ENCODE data around the gene RRP7A.
A peak's percentile ranks its signal among the peaks of the same experiment; 100 is the strongest.
"Not testable (repeated sequence)": the region's sequence is repeated elsewhere in the genome, so short reads cannot be mapped to it uniquely, and the experiment has no call there.

Gene RRP7A

DNA sequence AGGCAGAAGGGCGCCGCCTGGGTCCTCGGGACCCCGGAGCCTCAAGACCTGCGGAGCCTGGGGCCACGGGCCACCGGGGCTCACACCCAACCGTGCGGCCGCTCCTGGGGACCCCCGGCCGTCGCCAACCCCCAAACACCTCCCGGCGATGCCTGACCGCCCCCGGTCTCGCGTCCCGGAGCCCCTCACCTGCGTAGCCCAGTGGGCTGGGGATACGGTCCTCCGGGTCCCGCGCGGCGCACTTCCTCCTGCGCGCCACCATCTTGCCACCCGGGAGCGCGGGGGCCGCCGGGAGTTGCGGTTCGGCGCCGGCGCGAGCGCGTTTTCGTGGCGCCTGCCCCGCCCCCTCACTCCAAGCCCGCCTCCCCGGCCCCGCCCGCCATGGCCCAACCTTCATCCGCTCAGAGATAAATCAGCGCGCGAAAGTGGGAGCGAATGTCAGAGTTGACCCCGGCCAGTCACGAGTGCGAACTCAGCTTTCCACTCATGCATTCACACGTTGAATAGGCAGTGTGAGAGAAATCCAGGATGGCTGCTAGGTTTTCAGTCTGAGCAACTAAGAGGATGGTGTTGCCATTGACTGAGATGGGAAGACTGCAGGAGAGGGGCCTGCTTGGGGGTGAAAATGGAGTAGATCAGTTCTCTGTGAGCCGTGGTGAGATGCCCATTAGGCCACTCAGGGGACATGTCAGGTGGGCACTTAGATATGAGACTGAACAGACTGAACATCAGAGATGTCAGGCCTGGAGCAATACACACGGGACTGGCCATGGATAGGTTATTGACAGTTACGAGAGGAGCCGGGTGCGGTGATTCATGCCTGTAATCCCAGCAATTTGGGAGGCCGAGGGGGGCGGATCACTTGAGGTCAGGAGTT, at the start of gene RRP7A:
Gene RRP7A, minus strand, starts transcription at position 272 of the 877 bp plus-strand sequence. Its CDS starts 10 bp downstream, at position 262.
- peak; percentile 61 for DNase-seq

DNA sequence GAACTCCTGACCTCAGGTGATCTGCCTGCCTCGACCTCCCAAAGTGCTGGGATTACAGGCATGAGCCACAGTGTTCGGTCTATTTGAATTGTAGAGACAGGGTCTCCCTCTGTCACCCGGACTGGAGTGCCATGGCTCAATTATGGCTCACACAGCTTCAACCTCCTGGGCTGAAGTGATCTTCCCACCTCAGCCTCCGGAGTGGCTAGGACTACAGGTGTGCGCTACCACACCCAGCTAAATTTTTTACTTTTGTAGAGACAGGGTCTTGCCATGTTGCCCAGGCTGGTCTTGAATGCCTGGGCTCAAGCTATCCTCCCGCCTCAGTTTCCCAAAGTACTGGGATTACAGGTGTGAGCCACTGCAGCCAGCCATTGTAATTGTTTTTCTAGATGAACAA, 48.4 kb upstream of the RRP7A start:
- DNase-seq: not testable (repeated sequence)

GRCh38 chr22:42565956-42566355, 46.4 kb upstream of the RRP7A start:
- no peak for DNase-seq

- DNase-seq: no peak
Measured at GRCh38 chr22:42564699-42565098, 45.1 kb upstream of the RRP7A start.

DNA sequence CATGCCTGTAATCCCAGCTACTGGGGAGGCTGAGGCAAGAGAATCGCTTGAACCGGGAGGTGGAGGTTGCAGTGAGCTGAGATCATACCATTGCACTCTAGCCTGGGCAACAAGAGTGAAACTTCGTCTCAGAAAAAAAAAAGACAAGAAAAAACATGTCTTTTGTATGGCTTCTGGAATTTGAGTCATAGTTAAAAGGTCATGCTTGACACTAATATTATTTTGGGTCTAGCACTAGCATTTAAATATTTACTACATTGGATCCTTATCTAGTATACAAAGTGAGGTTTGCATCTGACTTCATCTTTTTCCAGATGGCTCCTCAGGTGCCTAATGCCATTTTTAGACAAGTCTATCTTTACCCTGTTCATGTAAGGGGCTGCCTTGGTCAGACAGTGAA, 44.3 kb upstream of the RRP7A start:
- not testable (repeated sequence) for DNase-seq

DNA sequence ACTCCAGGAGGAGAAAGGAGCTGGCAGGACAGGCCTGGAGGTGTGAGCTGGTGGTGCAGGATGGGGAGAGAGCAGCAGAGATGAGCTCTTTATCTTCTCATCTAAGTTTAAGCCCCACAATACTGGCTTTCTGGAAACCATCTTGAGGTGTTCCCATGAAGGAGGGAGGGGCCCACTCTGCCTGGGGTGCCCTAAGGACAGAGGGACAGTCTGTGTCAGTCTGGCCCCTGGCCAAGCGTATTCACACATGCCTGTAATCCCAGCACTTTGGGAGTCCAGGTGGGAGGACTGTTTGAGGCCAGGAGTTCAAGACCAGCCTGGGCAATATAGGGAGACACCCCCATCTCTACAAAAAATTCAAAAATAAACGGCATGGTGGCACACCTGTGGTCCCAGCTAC, 43.1 kb upstream of the RRP7A start:
- DNase-seq: no peak

DNA sequence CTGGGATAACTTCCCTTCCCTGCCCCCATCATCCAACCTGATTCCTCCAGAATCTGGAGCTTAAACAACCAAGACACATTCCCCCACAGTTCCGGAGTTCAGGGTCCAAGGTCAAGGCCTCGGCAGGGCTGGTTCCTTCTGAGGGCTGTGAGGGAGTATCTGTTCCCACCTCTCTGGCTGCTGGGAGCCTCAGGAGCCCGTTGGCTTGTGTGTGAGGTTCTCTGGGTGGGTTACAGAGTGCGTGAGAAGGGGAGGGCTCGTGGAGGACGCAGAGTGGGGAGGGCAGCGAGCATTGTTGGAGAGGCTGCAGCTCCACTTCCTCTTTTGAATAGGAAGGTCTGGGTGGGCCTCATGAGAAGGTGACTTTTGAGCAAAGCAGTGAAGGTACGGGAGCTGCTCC, 42.7 kb upstream of the RRP7A start:
- DNase-seq: peak; percentile 76

DNA sequence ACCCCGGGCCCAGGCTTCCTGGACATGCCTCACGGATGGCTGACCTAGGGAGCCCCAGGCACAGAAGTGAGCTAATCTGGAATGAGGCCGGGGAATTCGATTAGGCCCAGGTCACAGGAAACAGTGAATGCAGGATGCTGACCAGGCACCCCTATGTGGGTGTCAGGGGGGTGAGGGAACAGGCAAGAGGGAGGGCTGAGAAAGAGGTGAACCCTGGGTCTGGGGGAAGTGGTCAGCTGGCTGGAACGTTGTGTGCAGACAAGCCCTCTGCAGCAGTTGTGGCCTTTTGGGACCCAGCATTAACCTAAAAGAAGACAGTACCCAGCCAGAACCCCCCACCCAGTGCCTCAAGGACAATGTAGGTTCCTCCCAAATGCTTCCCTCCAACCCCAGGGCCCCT, 42.3 kb upstream of the RRP7A start:
- DNase-seq: no peak

- DNase-seq: no peak
Measured at GRCh38 chr22:42560781-42561180, 41.2 kb upstream of the RRP7A start.

- DNase-seq: no peak
Measured at GRCh38 chr22:42560381-42560780, 40.8 kb upstream of the RRP7A start.

GRCh38 chr22:42553475-42554361, 34.1 kb upstream of the RRP7A start, which contains the start of gene SERHL2:
TSS of gene SERHL2 (plus strand) at chr22:42553956. CDS start at chr22:42554021, 65 bp downstream.
- peak; percentile 56 for DNase-seq

DNA sequence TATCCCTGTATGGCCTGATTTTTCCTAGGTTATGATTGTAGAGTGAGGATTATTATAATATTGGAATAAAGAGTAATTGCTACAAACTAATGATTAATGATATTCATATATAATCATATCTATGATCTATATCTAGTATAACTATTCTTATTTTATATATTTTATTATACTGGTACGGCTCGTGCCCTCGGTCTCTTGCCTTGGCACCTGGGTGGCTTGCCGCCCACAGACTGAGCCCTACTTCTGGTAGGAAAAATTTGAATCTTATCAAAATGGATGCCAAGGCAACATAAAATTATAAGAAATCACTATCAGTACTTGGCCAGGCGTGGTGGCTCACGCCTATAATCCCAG, 32.7 kb upstream of the RRP7A start:
- DNase-seq: not testable (repeated sequence)

GRCh38 chr22:42549331-42550060, 29.9 kb upstream of the RRP7A start:
- DNase-seq: no peak

DNA sequence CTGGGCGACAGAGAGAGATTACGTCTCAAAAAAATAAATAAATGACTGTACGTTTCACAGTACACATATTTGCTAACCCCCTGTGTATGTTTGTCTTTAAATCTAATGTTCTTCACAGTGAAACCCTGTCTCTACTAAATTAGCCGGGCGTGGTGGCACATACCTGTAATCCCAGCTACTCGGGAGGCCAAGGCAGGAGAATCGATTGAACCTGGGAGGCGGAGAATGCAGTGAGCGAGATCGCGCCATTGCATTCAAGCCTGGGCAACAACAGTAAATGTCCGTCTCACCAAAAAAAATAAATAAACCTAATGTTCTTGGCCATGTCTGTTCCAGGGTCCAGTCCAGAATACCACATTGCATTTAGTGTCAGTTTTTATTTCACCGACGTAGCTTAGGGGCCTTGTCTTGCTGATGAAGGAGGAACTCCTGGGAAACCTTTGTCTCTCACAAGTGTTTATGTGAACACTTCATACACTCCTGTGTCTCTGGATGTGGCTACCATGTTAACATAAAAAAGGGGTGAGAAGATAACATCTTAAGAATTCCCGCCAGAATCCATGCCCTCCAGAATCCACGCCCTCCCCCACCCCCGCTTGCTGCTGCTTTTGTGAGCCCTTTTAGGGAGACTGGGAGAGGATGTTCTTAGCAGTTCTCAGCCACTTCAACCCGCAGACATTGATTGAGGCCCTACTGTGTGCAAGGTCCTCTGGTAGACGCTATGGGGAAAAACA, 29.2 kb upstream of the RRP7A start:
- no peak for DNase-seq

DNA sequence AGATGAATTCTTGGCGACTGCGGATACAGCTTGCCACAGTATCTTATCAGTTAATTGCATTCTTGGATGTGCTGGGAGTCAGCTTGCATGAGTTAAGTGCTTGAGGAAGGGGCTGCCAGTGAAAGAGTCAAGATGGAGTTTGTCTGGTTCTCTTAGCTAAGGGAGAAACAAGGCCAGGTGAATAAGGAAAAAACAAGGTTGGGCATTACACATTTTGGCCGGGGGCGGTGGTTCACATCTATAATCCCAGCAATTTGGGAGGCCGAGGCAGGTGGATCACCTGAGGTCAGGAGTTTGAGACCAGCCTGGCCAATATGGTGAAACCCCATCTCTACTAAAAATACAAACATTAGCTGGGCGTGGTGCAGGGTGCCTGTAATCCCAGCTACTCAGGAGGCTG, 28.5 kb upstream of the RRP7A start:
- not testable (repeated sequence) for DNase-seq

GRCh38 chr22:42547562-42547961, 28.0 kb upstream of the RRP7A start:
- DNase-seq: no peak

GRCh38 chr22:42544686-42545085, 25.1 kb upstream of the RRP7A start:
- no peak for DNase-seq

GRCh38 chr22:42539236-42539771, 19.7 kb upstream of the RRP7A start:
- peak; percentile 75 for DNase-seq

- DNase-seq: peak; percentile 34
Measured at GRCh38 chr22:42537199-42537831, 17.7 kb upstream of the RRP7A start.

GRCh38 chr22:42536634-42537033, 17.0 kb upstream of the RRP7A start:
- not testable (repeated sequence) for DNase-seq

- no peak for DNase-seq
Measured at GRCh38 chr22:42536166-42536565, 16.6 kb upstream of the RRP7A start.

Data from MV-4-11 (cell line).